ENCODE measurements around the gene HABP2. TPM values are rescaled to one million over a fixed set of nuclear protein-coding genes. Genes with fewer than 3 reads are reported as not detected.

HABP2 gene
- total RNA-seq, 4 donors from 2014 or later, result 0.15 to 5.6 (median 0.41) TPM; not detected in 1

DNA sequence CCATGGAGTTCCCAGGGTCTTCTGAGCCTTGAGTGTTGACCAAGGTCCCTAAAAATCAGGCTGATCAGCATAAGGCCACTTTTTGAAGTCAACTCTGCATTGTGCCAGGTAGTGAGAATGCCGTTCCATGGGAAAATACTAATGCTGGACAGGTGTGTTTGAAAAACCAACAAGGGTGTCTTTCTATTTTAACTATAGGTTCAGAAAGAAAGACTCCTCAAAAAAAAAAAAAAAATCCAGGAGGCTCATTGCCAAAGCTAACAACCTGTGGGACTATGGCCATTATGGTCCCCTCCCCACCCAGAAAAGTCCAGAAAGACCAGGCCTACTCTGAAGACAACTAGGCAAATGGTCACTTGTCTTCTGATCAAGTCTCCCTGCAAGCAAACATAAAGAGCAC lies 66.5 kb downstream of the HABP2 start:
- Histone ChIP-seq H3K9me3 (no peaks in the 10 kb centered on the region), H3K4me1 (no peaks in the 10 kb centered on the region), H3K27me3 (no peaks in the 10 kb centered on the region), H3K36me3 (no peaks in the 10 kb centered on the region), H3K27ac (no peak overlapping the region), H3K4me3 (no peak overlapping the region)
- no peak for DNase-seq
- intact Hi-C loops (cut with DNase I; ENCODE audit: low total_unique reads), result no loop called here
- TF ChIP-seq CTCF (IDR thresholded peaks at IDR 0.05) (no peak), POLR2A (IDR thresholded peaks at IDR 0.05) (no peak)

GRCh38 chr10:113620511-113620910 lies 67.7 kb downstream of the HABP2 start:
- TF ChIP-seq CTCF (IDR thresholded peaks at IDR 0.05), result no peak
- TF ChIP-seq POLR2A (IDR thresholded peaks at IDR 0.05), result no peak
- intact Hi-C loops (cut with DNase I; ENCODE audit: low total_unique reads), result no loop called here
- no peak overlapping the region for H3K27ac ChIP-seq
- H3K27me3 ChIP-seq, result no peaks in the 10 kb centered on the region
- no peaks in the 10 kb centered on the region for H3K9me3 ChIP-seq
- no peaks in the 10 kb centered on the region for H3K4me1 ChIP-seq
- H3K4me3 ChIP-seq, result no peak overlapping the region
- no peaks in the 10 kb centered on the region for H3K36me3 ChIP-seq
- no peak for DNase-seq

DNA sequence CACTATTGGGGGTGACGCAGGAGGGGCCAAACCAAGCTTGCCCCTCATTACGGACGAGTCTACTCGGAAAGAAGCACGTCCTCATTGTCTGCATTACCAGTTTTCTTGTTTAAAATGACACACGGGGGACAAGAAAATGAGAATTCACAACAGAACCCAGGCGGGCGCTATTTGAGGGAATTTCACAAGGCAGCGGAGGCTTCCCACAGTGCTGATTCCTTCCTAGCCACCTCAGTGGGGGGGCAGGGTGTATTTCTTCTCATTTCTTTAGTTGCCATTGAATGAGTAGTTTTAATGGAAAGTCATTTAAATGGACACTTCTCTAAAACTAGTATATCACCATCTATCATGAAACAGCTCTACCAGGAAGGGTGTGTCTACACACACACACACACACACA lies 68.1 kb downstream of the HABP2 start:
- Histone ChIP-seq H3K27ac (no peak overlapping the region), H3K4me1 (no peaks in the 10 kb centered on the region), H3K4me3 (no peak overlapping the region), H3K9me3 (no peaks in the 10 kb centered on the region), H3K27me3 (no peaks in the 10 kb centered on the region), H3K36me3 (no peaks in the 10 kb centered on the region)
- intact Hi-C loops (cut with DNase I; ENCODE audit: low total_unique reads), result no loop called here
- no peak for TF ChIP-seq POLR2A (IDR thresholded peaks at IDR 0.05)
- no peak for TF ChIP-seq CTCF (IDR thresholded peaks at IDR 0.05)
- no peak for DNase-seq

- TF ChIP-seq CTCF (IDR thresholded peaks at IDR 0.05), result no peak
- TF ChIP-seq POLR2A (IDR thresholded peaks at IDR 0.05), result no peak
- Histone ChIP-seq H3K36me3 (no peaks in the 10 kb centered on the region), H3K4me1 (no peaks in the 10 kb centered on the region), H3K9me3 (no peaks in the 10 kb centered on the region), H3K27ac (no peak overlapping the region), H3K27me3 (no peaks in the 10 kb centered on the region), H3K4me3 (no peak overlapping the region)
- no peak for DNase-seq
- intact Hi-C loops (cut with DNase I; ENCODE audit: low total_unique reads), result no loop called here
Observed at GRCh38 chr10:113621799-113622198, 68.9 kb downstream of the HABP2 start.

GRCh38 chr10:113622831-113623230 lies 70.0 kb downstream of the HABP2 start:
- DNase-seq, result no peak
- no peaks in the 10 kb centered on the region for H3K4me1 ChIP-seq
- no peaks in the 10 kb centered on the region for H3K27me3 ChIP-seq
- no peaks in the 10 kb centered on the region for H3K9me3 ChIP-seq
- TF ChIP-seq POLR2A (IDR thresholded peaks at IDR 0.05), result no peak
- no peak for TF ChIP-seq CTCF (IDR thresholded peaks at IDR 0.05)
- intact Hi-C loops (cut with DNase I; ENCODE audit: low total_unique reads), result no loop called here
- no peaks in the 10 kb centered on the region for H3K36me3 ChIP-seq
- no peak overlapping the region for H3K4me3 ChIP-seq
- no peak overlapping the region for H3K27ac ChIP-seq

Data from uterus (tissue), 4 donors.